Measurements from ENCODE around the gene TAF7. TPM values are rescaled to one million over a fixed set of nuclear protein-coding genes. Genes with fewer than 3 reads are reported as not detected.
"Not testable (repeated sequence)": the region's sequence is repeated elsewhere in the genome, so short reads cannot be mapped to it uniquely, and the experiment has no call there.

Gene TAF7
- total and polyA plus RNA-seq, 5 donors, result 86.7 to 109 (median 94.6) TPM

DNA sequence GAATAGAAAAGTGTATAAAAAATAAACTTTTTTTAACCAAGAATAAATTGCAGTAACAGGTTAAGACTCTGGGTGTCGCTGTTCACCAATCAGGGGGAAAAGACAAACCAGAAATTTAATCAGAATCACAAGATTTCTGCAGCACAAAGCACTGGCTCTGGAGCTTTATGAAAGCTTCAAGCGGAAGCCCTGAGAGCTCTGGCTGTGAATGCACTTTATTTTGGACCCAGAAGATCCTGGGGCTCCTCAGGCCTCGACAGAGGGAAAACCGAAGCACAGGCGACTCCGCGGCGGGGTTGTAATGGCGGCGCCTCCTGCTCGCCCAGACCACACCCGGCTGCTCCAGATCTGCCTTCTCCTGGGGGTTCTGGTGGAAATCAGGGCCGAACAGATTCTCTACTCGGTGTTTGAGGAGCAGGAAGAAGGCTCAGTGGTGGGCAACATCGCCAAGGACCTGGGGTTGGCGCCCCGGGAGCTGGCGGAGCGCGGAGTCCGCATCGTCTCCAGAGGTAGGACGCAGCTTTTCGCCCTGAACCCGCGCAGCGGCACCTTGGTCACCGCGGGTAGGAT, 34.4 kb upstream of the TAF7 start, which contains the start of gene PCDHGA4:
PCDHGA4 (plus strand) TSS at position 122 of the 570 bp plus-strand sequence; CDS start at position 209, 87 bp downstream.
- 17% methylated on average over 29 of the region's 29 CpGs for WGBS

GRCh38 chr5:141351591-141351990, 31.0 kb upstream of the TAF7 start:
- Histone ChIP-seq H3K4me1 (ENCODE audit: control insufficient read depth, insufficient read depth, low read length) (no peaks in the 10 kb centered on the region), H3K4me3 (ENCODE audit: low read length) (no peak overlapping the region), H3K9me3 (ENCODE audit: control insufficient read depth, low read length) (peaks cover 7% of the 10 kb centered on the region), H3K27ac (ENCODE audit: low read length) (no peak overlapping the region), H3K27me3 (ENCODE audit: control insufficient read depth, insufficient read depth) (no peaks in the 10 kb centered on the region)
- ATAC-seq (no peak), DNase-seq (no peak)
- intact Hi-C loops (cut with DNase I), result no loop called here
- WGBS, result 24% methylated on average over 34 of the region's 36 CpGs

More for the DNA sequence above, 34.4 kb upstream of the TAF7 start, which contains the start of gene PCDHGA4:
- Histone ChIP-seq H3K4me1 (ENCODE audit: control insufficient read depth, insufficient read depth, low read length) (no peaks in the 10 kb centered on the region), H3K27ac (ENCODE audit: low read length) (no peak within 1 kb of the TSS), H3K4me3 (ENCODE audit: low read length) (peak within 1 kb of the TSS; percentile 44), H3K27me3 (ENCODE audit: control insufficient read depth, insufficient read depth) (no peaks in the 10 kb centered on the region), H3K9me3 (ENCODE audit: control insufficient read depth, low read length) (peaks cover 9% of the 10 kb centered on the region)
- intact Hi-C loops (cut with DNase I), result no loop called here
- no peak for ATAC-seq
- no peak for DNase-seq

DNA sequence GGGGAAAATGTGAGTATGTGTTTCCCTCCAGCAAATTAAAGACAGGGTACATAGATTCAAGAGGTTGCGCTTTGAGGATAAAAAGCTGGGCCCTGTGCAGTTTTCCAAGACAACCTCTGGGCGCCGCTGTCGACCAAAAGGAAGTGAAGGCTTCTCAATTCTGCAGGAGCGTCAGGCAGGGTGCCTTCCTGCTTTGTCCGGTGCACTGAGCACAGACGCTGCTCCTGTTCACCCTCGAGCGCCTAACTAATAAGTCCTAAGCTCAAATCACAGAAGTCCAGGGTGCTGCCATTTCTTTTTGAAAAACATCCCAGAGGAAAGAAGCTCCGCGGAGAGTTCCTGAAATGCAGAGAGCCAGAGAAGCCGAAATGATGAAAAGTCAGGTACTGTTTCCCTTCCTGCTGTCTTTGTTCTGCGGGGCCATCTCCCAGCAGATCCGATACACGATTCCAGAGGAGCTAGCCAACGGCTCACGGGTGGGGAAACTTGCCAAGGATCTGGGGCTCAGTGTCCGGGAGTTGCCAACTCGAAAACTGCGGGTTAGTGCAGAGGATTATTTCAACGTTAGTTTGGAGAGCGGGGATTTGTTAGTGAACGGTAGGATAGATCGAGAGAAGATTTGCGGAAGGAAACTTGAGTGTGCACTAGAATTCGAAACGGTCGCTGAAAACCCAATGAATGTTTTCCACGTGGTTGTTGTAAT, 29.5 kb upstream of the TAF7 start, which contains the start of gene PCDHGB1:
PCDHGB1 (plus strand) TSS at position 183 of the 703 bp plus-strand sequence; CDS start at position 345, 162 bp downstream.
- intact Hi-C loops (cut with DNase I), result no loop called here
- Histone ChIP-seq H3K27me3 (ENCODE audit: control insufficient read depth, insufficient read depth) (no peaks in the 10 kb centered on the region), H3K4me1 (ENCODE audit: control insufficient read depth, insufficient read depth, low read length) (no peaks in the 10 kb centered on the region), H3K4me3 (ENCODE audit: low read length) (peak within 1 kb of the TSS; percentile 45), H3K9me3 (ENCODE audit: control insufficient read depth, low read length) (peaks cover 13% of the 10 kb centered on the region), H3K27ac (ENCODE audit: low read length) (no peak within 1 kb of the TSS)
- peak in 2 of 3 donors; percentile 65 to 71 for DNase-seq
- WGBS, result 20% methylated on average over 29 of the region's 29 CpGs
- peak; percentile 44 to 60 for ATAC-seq

GRCh38 chr5:141346017-141346416, 25.4 kb upstream of the TAF7 start:
- not testable (repeated sequence) for H3K27ac ChIP-seq (ENCODE audit: low read length); ATAC-seq

DNA sequence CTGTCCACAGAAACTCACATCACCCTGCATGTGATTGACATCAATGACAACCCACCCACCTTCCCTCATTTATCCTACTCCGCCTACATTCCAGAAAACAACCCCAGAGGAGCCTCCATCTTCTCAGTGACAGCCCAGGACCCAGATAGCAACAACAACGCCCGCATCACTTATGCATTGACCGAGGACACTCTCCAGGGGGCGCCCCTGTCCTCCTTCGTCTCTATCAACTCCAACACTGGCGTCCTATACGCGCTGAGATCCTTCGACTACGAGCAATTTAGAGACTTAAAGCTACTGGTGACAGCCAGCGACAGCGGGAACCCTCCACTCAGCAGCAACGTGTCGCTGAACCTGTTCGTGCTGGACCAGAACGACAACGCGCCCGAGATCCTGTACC, 24.7 kb upstream of the TAF7 start:
- Histone ChIP-seq H3K9me3 (ENCODE audit: control insufficient read depth, low read length) (peaks cover 15% of the 10 kb centered on the region), H3K27me3 (ENCODE audit: control insufficient read depth, insufficient read depth) (no peaks in the 10 kb centered on the region), H3K4me3 (ENCODE audit: low read length) (peak overlapping the region; percentile 28), H3K27ac (ENCODE audit: low read length) (no peak overlapping the region), H3K4me1 (ENCODE audit: control insufficient read depth, insufficient read depth, low read length) (no peaks in the 10 kb centered on the region)
- ATAC-seq (no peak), DNase-seq (no peak)
- intact Hi-C loops (cut with DNase I), result no loop called here
- 31% methylated on average over 20 of the region's 20 CpGs for WGBS

More at GRCh38 chr5:141346017-141346416, 25.4 kb upstream of the TAF7 start:
- H3K4me1 ChIP-seq (ENCODE audit: control insufficient read depth, insufficient read depth, low read length); DNase-seq; H3K4me3 ChIP-seq (ENCODE audit: low read length); intact Hi-C loops (cut with DNase I); H3K27me3 ChIP-seq (ENCODE audit: control insufficient read depth, insufficient read depth): not testable (repeated sequence)
- 41% methylated on average over 24 of the region's 35 CpGs for WGBS
- peaks cover 15% of the 10 kb centered on the region for H3K9me3 ChIP-seq (ENCODE audit: control insufficient read depth, low read length)

DNA sequence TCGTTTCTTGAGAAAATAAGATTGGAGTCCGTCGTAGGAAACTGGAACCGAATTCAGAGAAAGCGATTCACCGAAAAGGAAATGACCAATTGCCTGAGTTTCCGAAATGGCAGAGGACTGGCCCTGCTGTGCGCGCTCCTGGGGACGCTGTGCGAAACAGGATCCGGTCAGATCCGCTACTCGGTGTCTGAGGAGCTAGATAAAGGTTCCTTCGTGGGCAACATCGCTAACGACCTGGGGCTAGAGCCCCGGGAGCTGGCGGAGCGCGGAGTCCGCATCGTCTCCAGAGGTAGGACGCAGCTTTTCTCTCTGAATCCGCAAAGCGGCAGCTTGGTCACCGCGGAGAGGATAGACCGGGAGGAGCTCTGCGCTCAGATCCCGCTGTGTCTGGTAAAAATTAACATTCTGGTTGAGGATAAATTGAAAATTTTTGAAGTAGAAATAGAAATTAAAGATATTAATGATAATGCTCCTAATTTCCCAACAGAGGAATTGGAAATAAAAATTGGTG, 23.4 kb upstream of the TAF7 start:
- DNase-seq, result no peak
- H3K4me3 ChIP-seq (ENCODE audit: low read length), result peak overlapping the region; percentile 42
- H3K9me3 ChIP-seq (ENCODE audit: control insufficient read depth, low read length), result peaks cover 15% of the 10 kb centered on the region
- intact Hi-C loops (cut with DNase I), result loop anchor here in 2 of 4 donors (5.0 kb wide), 1 partner anchor 213 kb away; no protein-coding TSS in a partner anchor
- H3K4me1 ChIP-seq (ENCODE audit: control insufficient read depth, insufficient read depth, low read length), result no peaks in the 10 kb centered on the region
- H3K27ac ChIP-seq (ENCODE audit: low read length), result no peak overlapping the region
- no peaks in the 10 kb centered on the region for H3K27me3 ChIP-seq (ENCODE audit: control insufficient read depth, insufficient read depth)
- whole genome bisulfite sequencing, result 21% methylated on average over 31 of the region's 31 CpGs
- ATAC-seq, result peak; percentile 36 to 43

GRCh38 chr5:141343242-141343952, 22.8 kb upstream of the TAF7 start, which contains the start of gene PCDHGA3:
Gene PCDHGA3, plus strand, starts transcription at chr5:141343829. Its CDS starts 205 bp downstream, at chr5:141344034.
- Histone ChIP-seq H3K9me3 (ENCODE audit: control insufficient read depth, low read length) (peaks cover 17% of the 10 kb centered on the region), H3K4me3 (ENCODE audit: low read length) (peak within 1 kb of the TSS; percentile 42), H3K27ac (ENCODE audit: low read length) (no peak within 1 kb of the TSS), H3K27me3 (ENCODE audit: control insufficient read depth, insufficient read depth) (no peaks in the 10 kb centered on the region), H3K4me1 (ENCODE audit: control insufficient read depth, insufficient read depth, low read length) (no peaks in the 10 kb centered on the region)
- 21% methylated on average over 9 of the region's 9 CpGs for WGBS
- intact Hi-C loops (cut with DNase I), result loop anchor here in 2 of 4 donors (5.0 kb wide), 1 partner anchor 214 kb away; no protein-coding TSS in a partner anchor
- no peak for DNase-seq
- peak; percentile 40 to 47 for ATAC-seq

- Histone ChIP-seq H3K9me3 (ENCODE audit: control insufficient read depth, low read length) (peaks cover 17% of the 10 kb centered on the region), H3K27me3 (ENCODE audit: control insufficient read depth, insufficient read depth) (no peaks in the 10 kb centered on the region), H3K4me3 (ENCODE audit: low read length) (peak overlapping the region; percentile 4), H3K27ac (ENCODE audit: low read length) (no peak overlapping the region), H3K4me1 (ENCODE audit: control insufficient read depth, insufficient read depth, low read length) (no peaks in the 10 kb centered on the region)
- WGBS, result 18% methylated on average over 1 of the region's 1 CpG
- no peak for DNase-seq
- ATAC-seq, result no peak
- intact Hi-C loops (cut with DNase I), result loop anchor here in 2 of 4 donors (5.0 kb wide), 1 partner anchor 215 kb away; no protein-coding TSS in a partner anchor
Observed at GRCh38 chr5:141342773-141343172, 22.2 kb upstream of the TAF7 start.

- intact Hi-C loops (cut with DNase I), result loop anchor here in 2 of 4 donors (5.0 kb wide), 1 partner anchor 216 kb away; no protein-coding TSS in a partner anchor
- not testable (repeated sequence) for ATAC-seq; H3K4me1 ChIP-seq (ENCODE audit: control insufficient read depth, insufficient read depth, low read length); H3K27ac ChIP-seq (ENCODE audit: low read length); H3K27me3 ChIP-seq (ENCODE audit: control insufficient read depth, insufficient read depth); H3K4me3 ChIP-seq (ENCODE audit: low read length); DNase-seq
- 55% methylated on average over 45 of the region's 45 CpGs for WGBS
- H3K9me3 ChIP-seq (ENCODE audit: control insufficient read depth, low read length), result peaks cover 16% of the 10 kb centered on the region
Observed at GRCh38 chr5:141340781-141341354, 20.3 kb upstream of the TAF7 start.

Measured in right cardiac atrium (tissue), 5 donors.